Activated T-cell treated with anti-CD3 and anti-CD28 coated beads, Interleukin-2, amount 50 U/mL, for 72 hours (primary cell): ENCODE measurements around the gene MAGI1. TPM values are rescaled to one million over a fixed set of nuclear protein-coding genes. Genes with fewer than 3 reads are reported as not detected.

Source experiments
- ATAC-seq, 2 donors: fragments of 150-1000 bp; cut with Tn5 transposase; replicated peaks in 1 of 2; 2 replicates each; pipeline ENCODE4 v1.10.0; 2021; ENCODE audit warnings: moderate library complexity in 2 of 2, mild to moderate bottlenecking in 1 of 2
- DNase-seq, 2 donors: peaks; one replicate each; pipeline ENCODE4 v3.0.0; 2021 to 2022; ENCODE audit warnings: mixed read lengths in 1 of 2
- H3K27ac Mint-ChIP-seq: one replicate; pipeline ENCODE4 v1.8.0; 2022; ENCODE audit warnings: mild to moderate bottlenecking, moderate library complexity, mixed read lengths
- H3K27me3 Mint-ChIP-seq: one replicate; pipeline ENCODE4 v1.8.0; 2022; ENCODE audit warnings: low read depth, mixed read lengths
- H3K36me3 Mint-ChIP-seq, 2 donors: one replicate each; pipeline ENCODE4 v1.8.0; 2022; ENCODE audit warnings: mixed read lengths in 2 of 2, mild to moderate bottlenecking in 1 of 2; ENCODE audit not compliant: insufficient read depth in 2 of 2
- H3K4me1 Mint-ChIP-seq: one replicate; pipeline ENCODE4 v1.8.0; 2022; ENCODE audit warnings: low read depth, mixed read lengths
- H3K4me3 Mint-ChIP-seq, 2 donors: one replicate each; pipeline ENCODE4 v1.8.0; 2022; ENCODE audit warnings: mild to moderate bottlenecking in 2 of 2, mixed read lengths in 2 of 2, moderate library complexity in 2 of 2
- H3K9me3 Mint-ChIP-seq, 2 donors: one replicate each; pipeline ENCODE4 v1.8.0; 2022; ENCODE audit warnings: mixed read lengths in 2 of 2
- total RNA-seq, 2 donors: library from RNA; stranded (reverse); gene quantifications; one replicate each; pipeline ENCODE4 v1.2.3, GENCODE V29; 2022

The MAGI1 gene
- total RNA-seq, 2 donors from 2014 or later: 0.41 to 0.67 TPM

GRCh38 chr3:65807225-65807624 lies 231.5 kb downstream of the MAGI1 start:
- Mint-ChIP-seq H3K36me3 (no peaks in the 10 kb centered on the region), H3K27me3 (no peaks in the 10 kb centered on the region), H3K27ac (no peak overlapping the region), H3K4me1 (no peaks in the 10 kb centered on the region), H3K4me3 (no peak overlapping the region), H3K9me3 (peaks cover 2% of the 10 kb centered on the region in 2 donors)
- ATAC-seq (no peak), DNase-seq (no peak)

DNA sequence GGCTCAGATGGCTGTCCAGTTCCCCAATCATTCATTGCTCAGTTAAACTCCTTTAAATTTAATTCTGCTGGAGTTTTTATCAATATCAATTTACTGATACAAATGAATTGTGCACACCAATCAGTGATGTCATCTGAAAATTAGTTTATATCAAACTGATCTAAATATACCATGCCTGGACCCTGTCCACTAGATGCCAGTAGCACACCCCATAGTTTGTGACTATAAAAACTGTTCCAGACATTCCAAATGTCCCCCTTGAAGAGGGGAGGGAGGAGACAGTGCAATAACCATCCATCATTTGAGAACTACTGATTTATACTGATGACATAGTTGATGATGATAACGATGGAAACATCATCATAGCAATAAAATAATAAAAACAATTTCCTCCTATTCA lies 232.1 kb downstream of the MAGI1 start:
- H3K27me3 Mint-ChIP-seq: no peaks in the 10 kb centered on the region
- no peak overlapping the region for H3K27ac Mint-ChIP-seq
- H3K4me1 Mint-ChIP-seq: no peaks in the 10 kb centered on the region
- H3K36me3 Mint-ChIP-seq: no peaks in the 10 kb centered on the region
- DNase-seq: no peak
- H3K4me3 Mint-ChIP-seq: no peak overlapping the region
- peaks cover 2% of the 10 kb centered on the region in 2 donors for H3K9me3 Mint-ChIP-seq
- ATAC-seq: no peak

- Mint-ChIP-seq H3K9me3 (peaks cover 2% of the 10 kb centered on the region in 2 donors), H3K27ac (no peak overlapping the region), H3K36me3 (no peaks in the 10 kb centered on the region), H3K4me3 (no peak overlapping the region), H3K27me3 (no peaks in the 10 kb centered on the region), H3K4me1 (no peaks in the 10 kb centered on the region)
- ATAC-seq (no peak), DNase-seq (no peak)
Measured at GRCh38 chr3:65796676-65797075, 242.0 kb downstream of the MAGI1 start.

GRCh38 chr3:65795166-65795565 lies 243.6 kb downstream of the MAGI1 start:
- Mint-ChIP-seq H3K27me3 (no peaks in the 10 kb centered on the region), H3K9me3 (peaks cover 2% of the 10 kb centered on the region in 2 donors), H3K4me3 (no peak overlapping the region), H3K36me3 (no peaks in the 10 kb centered on the region), H3K27ac (no peak overlapping the region), H3K4me1 (no peaks in the 10 kb centered on the region)
- no peak for ATAC-seq
- no peak for DNase-seq

- no peak overlapping the region for H3K27ac Mint-ChIP-seq
- H3K36me3 Mint-ChIP-seq: no peaks in the 10 kb centered on the region
- H3K9me3 Mint-ChIP-seq: no peaks in the 10 kb centered on the region
- H3K4me1 Mint-ChIP-seq: no peaks in the 10 kb centered on the region
- no peak for DNase-seq
- no peak overlapping the region for H3K4me3 Mint-ChIP-seq
- no peak for ATAC-seq
- no peaks in the 10 kb centered on the region for H3K27me3 Mint-ChIP-seq
Measured at GRCh38 chr3:65793495-65794200, 245.1 kb downstream of the MAGI1 start.

DNA sequence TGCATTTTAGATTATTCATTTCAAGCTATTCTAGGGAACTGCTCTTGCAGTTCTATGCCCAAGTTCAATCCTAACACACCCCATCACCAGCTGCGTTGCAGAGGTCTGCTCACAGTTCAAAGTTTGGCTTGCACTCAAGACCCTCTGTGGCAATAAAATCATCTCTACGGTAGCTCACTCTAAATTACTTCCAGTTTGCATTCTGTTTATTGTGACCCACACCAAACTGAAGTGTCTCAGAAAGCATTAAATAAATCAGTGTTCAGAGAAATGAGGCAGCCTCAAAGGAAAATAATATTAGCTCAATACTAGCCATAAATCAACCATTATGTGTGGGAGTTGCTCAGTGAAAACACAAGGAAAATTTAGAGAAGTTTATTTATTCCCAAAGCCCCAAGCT lies 250.3 kb downstream of the MAGI1 start:
- no peaks in the 10 kb centered on the region for H3K4me1 Mint-ChIP-seq
- no peak overlapping the region for H3K4me3 Mint-ChIP-seq
- no peaks in the 10 kb centered on the region for H3K9me3 Mint-ChIP-seq
- H3K27ac Mint-ChIP-seq: no peak overlapping the region
- no peaks in the 10 kb centered on the region for H3K27me3 Mint-ChIP-seq
- no peaks in the 10 kb centered on the region for H3K36me3 Mint-ChIP-seq
- DNase-seq (no peak), ATAC-seq (no peak)

DNA sequence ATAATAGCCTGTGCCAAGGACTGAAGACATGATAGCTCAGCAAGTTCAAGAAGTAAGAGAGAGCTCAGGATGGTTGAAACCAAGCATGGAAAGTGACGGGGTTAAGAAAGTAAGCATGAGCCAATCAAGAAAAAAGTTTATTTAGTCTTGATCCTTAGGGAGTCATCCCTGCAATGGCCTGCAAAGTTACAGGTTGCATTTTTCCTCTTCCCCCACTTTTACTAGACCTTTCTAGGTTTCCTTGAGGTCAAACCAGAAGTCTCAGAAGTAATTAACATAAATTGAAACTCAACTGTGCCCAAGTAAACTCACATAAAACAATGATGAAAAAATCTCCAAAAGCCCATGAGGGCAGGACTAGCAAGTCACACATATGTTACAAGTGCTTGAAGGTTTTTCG lies 250.9 kb downstream of the MAGI1 start:
- Mint-ChIP-seq H3K9me3 (no peaks in the 10 kb centered on the region), H3K4me1 (no peaks in the 10 kb centered on the region), H3K27ac (no peak overlapping the region), H3K36me3 (no peaks in the 10 kb centered on the region), H3K4me3 (no peak overlapping the region), H3K27me3 (no peaks in the 10 kb centered on the region)
- ATAC-seq: no peak
- DNase-seq: no peak

DNA sequence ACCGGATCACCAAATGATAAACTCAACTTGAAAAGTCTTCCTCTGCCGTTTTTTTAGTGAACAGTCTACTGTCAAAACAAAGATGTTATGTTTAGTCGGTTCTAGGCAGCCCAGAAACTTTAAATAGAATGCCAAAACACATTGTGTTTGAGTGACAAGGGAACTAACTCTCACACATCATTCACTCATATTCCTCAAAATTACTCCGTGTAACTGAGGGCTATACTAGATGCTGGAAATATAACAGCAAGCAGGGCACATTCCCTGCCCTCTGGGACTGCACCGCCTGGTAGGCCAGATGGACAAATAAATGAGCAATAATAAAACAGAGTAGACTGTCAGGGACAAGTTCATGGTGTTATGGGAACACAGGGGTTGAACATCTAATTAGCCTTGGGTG lies 251.4 kb downstream of the MAGI1 start:
- Mint-ChIP-seq H3K4me1 (no peaks in the 10 kb centered on the region), H3K4me3 (no peak overlapping the region), H3K27ac (no peak overlapping the region), H3K9me3 (no peaks in the 10 kb centered on the region), H3K27me3 (no peaks in the 10 kb centered on the region), H3K36me3 (no peaks in the 10 kb centered on the region)
- ATAC-seq (no peak), DNase-seq (no peak)

GRCh38 chr3:65786890-65787289 lies 251.8 kb downstream of the MAGI1 start:
- H3K27ac Mint-ChIP-seq: no peak overlapping the region
- ATAC-seq: no peak
- H3K36me3 Mint-ChIP-seq: no peaks in the 10 kb centered on the region
- DNase-seq: no peak
- H3K9me3 Mint-ChIP-seq: no peaks in the 10 kb centered on the region
- H3K27me3 Mint-ChIP-seq: no peaks in the 10 kb centered on the region
- no peaks in the 10 kb centered on the region for H3K4me1 Mint-ChIP-seq
- H3K4me3 Mint-ChIP-seq: no peak overlapping the region

GRCh38 chr3:65785065-65785645 lies 253.6 kb downstream of the MAGI1 start:
- Mint-ChIP-seq H3K27me3 (no peaks in the 10 kb centered on the region), H3K27ac (no peak overlapping the region), H3K9me3 (no peaks in the 10 kb centered on the region), H3K4me3 (no peak overlapping the region), H3K36me3 (no peaks in the 10 kb centered on the region), H3K4me1 (no peaks in the 10 kb centered on the region)
- no peak for ATAC-seq
- DNase-seq: peak in 1 of 2 donors; percentile 2

GRCh38 chr3:65783117-65783516 lies 255.6 kb downstream of the MAGI1 start:
- Mint-ChIP-seq H3K27me3 (no peaks in the 10 kb centered on the region), H3K36me3 (no peaks in the 10 kb centered on the region), H3K4me1 (no peaks in the 10 kb centered on the region), H3K9me3 (no peaks in the 10 kb centered on the region), H3K4me3 (no peak overlapping the region), H3K27ac (no peak overlapping the region)
- ATAC-seq: no peak
- DNase-seq: no peak

DNA sequence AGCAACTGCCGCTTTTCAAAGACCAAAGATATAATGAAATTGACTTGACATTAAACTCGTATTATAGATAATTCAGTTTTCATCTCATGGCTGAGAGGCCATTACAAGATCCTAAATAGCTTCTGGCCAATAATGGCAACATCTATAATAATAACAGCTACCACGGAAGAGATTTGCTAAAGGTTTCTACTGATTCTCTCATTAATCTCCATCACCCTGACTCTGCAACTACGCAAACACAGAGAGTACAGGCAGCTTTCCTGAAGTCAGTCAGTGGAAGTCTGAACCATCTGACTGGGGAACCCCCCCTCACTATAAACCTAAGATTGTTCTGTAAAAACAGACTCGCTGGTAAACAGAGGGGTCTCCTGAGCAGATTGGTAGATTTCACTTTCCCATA lies 257.1 kb downstream of the MAGI1 start:
- Mint-ChIP-seq H3K4me1 (no peaks in the 10 kb centered on the region), H3K27ac (no peak overlapping the region), H3K9me3 (no peaks in the 10 kb centered on the region), H3K36me3 (peaks cover 0 to 1% of the 10 kb centered on the region in 2 donors), H3K27me3 (no peaks in the 10 kb centered on the region), H3K4me3 (no peak overlapping the region)
- DNase-seq (no peak), ATAC-seq (no peak)

DNA sequence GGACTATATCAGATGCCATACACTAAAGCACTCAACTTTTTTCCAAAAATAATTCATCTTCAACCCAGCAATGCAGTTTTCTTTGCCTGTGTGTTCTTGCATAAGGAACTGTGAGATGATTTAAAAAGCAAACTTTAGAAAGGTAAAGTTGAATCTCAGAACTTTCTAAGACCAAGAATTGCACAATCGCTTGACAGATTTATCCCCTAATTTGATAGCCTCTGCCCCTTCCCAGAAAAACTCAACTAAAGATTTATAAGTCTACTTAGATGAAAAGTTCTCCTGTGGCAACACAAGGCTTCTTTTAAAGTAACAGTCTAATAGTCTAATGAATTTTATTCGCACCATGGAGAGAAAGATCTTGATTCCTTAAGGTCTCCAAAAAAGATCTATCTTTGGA lies 259.3 kb downstream of the MAGI1 start:
- DNase-seq (no peak), ATAC-seq (no peak)
- Mint-ChIP-seq H3K9me3 (no peaks in the 10 kb centered on the region), H3K4me1 (no peaks in the 10 kb centered on the region), H3K36me3 (peaks cover 0 to 1% of the 10 kb centered on the region in 2 donors), H3K4me3 (no peak overlapping the region), H3K27me3 (no peaks in the 10 kb centered on the region), H3K27ac (no peak overlapping the region)

GRCh38 chr3:65778968-65779367 lies 259.8 kb downstream of the MAGI1 start:
- ATAC-seq (no peak), DNase-seq (no peak)
- Mint-ChIP-seq H3K4me1 (no peaks in the 10 kb centered on the region), H3K36me3 (peaks cover 0 to 1% of the 10 kb centered on the region in 2 donors), H3K4me3 (no peak overlapping the region), H3K27ac (no peak overlapping the region), H3K9me3 (no peaks in the 10 kb centered on the region), H3K27me3 (no peaks in the 10 kb centered on the region)
